Smooth muscle cell (in vitro differentiated cells): Measurements from ENCODE around the gene GAR1. TPM values are rescaled to one million over a fixed set of nuclear protein-coding genes. Genes with fewer than 3 reads are reported as not detected.

Experiments used
- DNase-seq: peaks from one replicate; lab custom pipeline; 2025; ENCODE audit not compliant: unreplicated experiment; lab: John Stamatoyannopoulos, UW
- H2AFZ ChIP-seq: fragments of 200-600 bp; sonication (generic); 2 replicates; pipeline ENCODE4 v1.6.0; 2016; ENCODE audit warnings: antibody characterized with exemption, low read depth, mild to moderate bottlenecking
- H3F3A ChIP-seq: fragments of 200-600 bp; sonication (generic); 2 replicates; pipeline ENCODE4 v1.6.0; 2017; ENCODE audit warnings: antibody characterized with exemption, low read depth
- H3K27ac ChIP-seq: fragments of 200-600 bp; sonication (generic); 2 replicates; pipeline ENCODE4 v1.5.1; 2016; ENCODE audit warnings: low read depth, mild to moderate bottlenecking
- H3K27me3 ChIP-seq: fragments of 200-600 bp; sonication (generic); 2 replicates; pipeline ENCODE4 v1.6.1; 2016; ENCODE audit warnings: low read depth, mild to moderate bottlenecking
- H3K36me3 ChIP-seq: fragments of 200-600 bp; sonication (generic); 2 replicates; pipeline ENCODE4 v1.5.1; 2016; ENCODE audit warnings: low read depth
- H3K4me1 ChIP-seq: fragments of 200-600 bp; sonication (generic); 2 replicates; pipeline ENCODE4 v1.5.1; 2016; ENCODE audit warnings: low read depth
- H3K4me2 ChIP-seq: fragments of 200-600 bp; sonication (generic); 2 replicates; pipeline ENCODE4 v1.6.0; 2016; ENCODE audit warnings: mild to moderate bottlenecking
- H3K4me3 ChIP-seq: fragments of 200-600 bp; sonication (generic); 2 replicates; pipeline ENCODE4 v1.5.1; 2016; ENCODE audit warnings: mild to moderate bottlenecking
- H3K79me2 ChIP-seq: fragments of 200-600 bp; sonication (generic); 2 replicates; pipeline ENCODE4 v1.6.0; 2016; ENCODE audit warnings: low read depth, mild to moderate bottlenecking
- H3K9ac ChIP-seq: fragments of 200-600 bp; sonication (generic); 2 replicates; pipeline ENCODE4 v1.6.0; 2016; ENCODE audit warnings: low read depth
- H3K9me3 ChIP-seq: fragments of 200-600 bp; sonication (generic); replicated peaks from 2 replicates; pipeline ENCODE4 v1.5.1; 2016; ENCODE audit warnings: low read depth
- H4K20me1 ChIP-seq: fragments of 200-600 bp; sonication (generic); 2 replicates; pipeline ENCODE4 v1.6.0; 2016; ENCODE audit warnings: low read depth
- CTCF ChIP-seq: fragments of 200-600 bp; sonication (generic); IDR thresholded peaks from 2 replicates; pipeline ENCODE4 v1.5.1; 2017; ENCODE audit warnings: borderline replicate concordance, mild to moderate bottlenecking, antibody characterized with exemption; ENCODE audit not compliant: insufficient read depth, poor library complexity, severe bottlenecking
- WGBS: methylation state at CpG from one replicate; pipeline ENCODE4 v1.1.7; 2016; ENCODE audit warnings: low lambda C conversion rate; 5-methylcytosine and 5-hydroxymethylcytosine counted together
- polyA plus RNA-seq: library from polyadenylated mRNA; unstranded; fragments of >200 nt; fragmentation: Nextera tagmentation; extraction: Ambion mirVana; gene quantifications from 2 replicates; pipeline ENCODE4 v1.2.1, GENCODE V29; 2016
- total RNA-seq: library from RNA; depleted of rRNA; stranded (reverse); fragments of >200 nt; gene quantifications from 2 replicates; pipeline ENCODE4 v1.2.3, GENCODE V29; 2014

GAR1 gene
- total and polyA plus RNA-seq, 2 experiments from 2014 or later, result 11.1 to 30.3 TPM

DNA sequence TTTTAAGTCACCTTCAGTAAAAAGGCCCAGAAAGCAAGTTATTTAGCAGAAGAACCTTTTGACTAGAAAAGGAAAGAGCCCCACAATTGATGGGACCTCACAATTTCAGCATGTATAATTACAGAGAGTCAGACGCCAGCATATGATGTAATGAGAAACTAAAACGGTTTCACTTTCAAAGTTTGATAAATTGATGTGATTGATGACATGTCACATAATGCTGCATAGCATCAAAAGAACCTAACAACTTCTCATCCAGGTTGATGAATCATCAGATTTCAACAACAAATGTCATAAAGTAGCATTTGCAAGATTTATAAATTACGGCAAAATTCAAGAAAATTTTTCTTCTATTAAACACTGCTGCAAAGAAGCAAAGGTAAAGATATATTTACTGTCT is 3.9 kb upstream of the GAR1 start:
- Histone ChIP-seq H3F3A (no peaks in the 10 kb centered on the region), H4K20me1 (no peaks in the 10 kb centered on the region), H3K36me3 (no peaks in the 10 kb centered on the region), H3K9me3 (no peaks in the 10 kb centered on the region), H3K9ac (no peak overlapping the region), H3K79me2 (peaks cover 12% of the 10 kb centered on the region), H3K4me1 (peaks cover 5% of the 10 kb centered on the region), H2AFZ (no peak overlapping the region), H3K27me3 (no peaks in the 10 kb centered on the region), H3K27ac (no peak overlapping the region), H3K4me3 (no peak overlapping the region), H3K4me2 (no peak overlapping the region)
- DNase-seq, result no peak
- 91% methylated on average over 3 of the region's 3 CpGs for WGBS
- no peak for TF ChIP-seq CTCF

DNA sequence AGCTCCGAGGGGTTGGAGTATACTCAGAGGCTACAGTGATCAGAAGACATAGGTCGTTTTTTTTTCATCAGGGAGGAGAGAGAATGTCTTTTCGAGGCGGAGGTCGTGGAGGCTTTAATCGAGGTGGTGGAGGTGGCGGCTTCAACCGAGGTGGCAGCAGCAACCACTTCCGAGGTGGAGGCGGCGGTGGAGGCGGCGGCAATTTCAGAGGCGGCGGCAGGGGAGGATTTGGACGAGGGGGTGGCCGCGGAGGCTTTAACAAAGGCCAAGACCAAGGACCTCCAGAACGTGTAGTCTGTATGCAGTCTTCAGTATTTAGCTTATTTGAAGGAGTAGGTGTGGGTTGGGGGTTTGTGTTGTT is 500 bp downstream of the GAR1 start:
- H3K27me3 ChIP-seq, result no peaks in the 10 kb centered on the region
- DNase-seq, result no peak
- H3F3A ChIP-seq, result no peaks in the 10 kb centered on the region
- H2AFZ ChIP-seq, result peak overlapping the region; percentile 94
- no peaks in the 10 kb centered on the region for H3K36me3 ChIP-seq
- no peaks in the 10 kb centered on the region for H3K9me3 ChIP-seq
- peaks cover 9% of the 10 kb centered on the region for H3K4me1 ChIP-seq
- peaks cover 42% of the 10 kb centered on the region for H3K79me2 ChIP-seq
- no peaks in the 10 kb centered on the region for H4K20me1 ChIP-seq
- peak overlapping the region; percentile 83 for H3K27ac ChIP-seq
- H3K9ac ChIP-seq, result peak overlapping the region; percentile 79
- no peak for TF ChIP-seq CTCF
- H3K4me2 ChIP-seq, result peak overlapping the region; percentile 80
- peak overlapping the region; percentile 61 for H3K4me3 ChIP-seq
- WGBS, result under 1% methylated on average over 19 of the region's 19 CpGs

GRCh38 chr4:109816894-109817293 is 1.3 kb downstream of the GAR1 start:
- Histone ChIP-seq H3K9me3 (no peaks in the 10 kb centered on the region), H3K27me3 (no peaks in the 10 kb centered on the region), H3K79me2 (peaks cover 42% of the 10 kb centered on the region), H3K9ac (peak overlapping the region; percentile 79), H2AFZ (no peak overlapping the region), H3K4me1 (peaks cover 9% of the 10 kb centered on the region), H4K20me1 (no peaks in the 10 kb centered on the region), H3K4me2 (peak overlapping the region; percentile 80), H3K27ac (peak overlapping the region; percentile 83), H3K36me3 (no peaks in the 10 kb centered on the region), H3F3A (no peaks in the 10 kb centered on the region), H3K4me3 (peak overlapping the region; percentile 61)
- DNase-seq, result no peak
- WGBS, result 86% methylated on average over 1 of the region's 1 CpG
- TF ChIP-seq CTCF, result no peak

DNA sequence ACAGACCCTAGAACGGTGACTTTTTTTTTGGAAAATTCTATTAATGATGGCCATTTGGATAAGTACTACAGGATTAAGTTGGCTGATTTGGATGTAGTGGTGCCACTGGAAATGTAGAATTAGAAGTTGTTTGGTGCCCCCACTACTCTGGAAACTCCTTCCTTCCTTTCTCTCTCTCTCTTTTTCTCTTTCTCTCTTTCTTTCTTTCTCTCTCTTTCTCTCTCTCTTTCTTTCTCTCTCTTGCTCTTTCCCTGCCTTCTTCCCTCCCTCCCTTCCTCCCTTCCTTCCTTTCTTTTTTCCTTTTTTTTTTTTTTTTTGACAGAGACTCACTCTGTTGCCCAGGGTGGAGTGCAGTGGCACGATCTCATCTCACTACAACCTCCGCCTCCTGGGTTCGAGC is 2.7 kb downstream of the GAR1 start:
- no peak overlapping the region for H3K9ac ChIP-seq
- H3K36me3 ChIP-seq, result peaks cover 8% of the 10 kb centered on the region
- 93% methylated on average over 4 of the region's 4 CpGs for WGBS

More for the DNA sequence above, 2.7 kb downstream of the GAR1 start:
- H3K27me3 ChIP-seq, result no peaks in the 10 kb centered on the region
- H3K4me1 ChIP-seq, result peaks cover 9% of the 10 kb centered on the region
- peaks cover 42% of the 10 kb centered on the region for H3K79me2 ChIP-seq
- H3K4me3 ChIP-seq, result no peak overlapping the region
- H4K20me1 ChIP-seq, result no peaks in the 10 kb centered on the region
- no peak overlapping the region for H3K4me2 ChIP-seq
- no peak for TF ChIP-seq CTCF
- H2AFZ ChIP-seq, result no peak overlapping the region
- H3F3A ChIP-seq, result no peaks in the 10 kb centered on the region
- no peak overlapping the region for H3K27ac ChIP-seq
- DNase-seq, result no peak
- no peaks in the 10 kb centered on the region for H3K9me3 ChIP-seq
